A549 (cell line): ENCODE data around the gene PRKCZ.

Experiments
- CEBPB ChIP-seq, 2 experiments: fragments of >200 bp in 1 of 2; sonication (Bioruptor Twin) in 1 of 2; formaldehyde crosslinking in 1 of 2; IDR thresholded peaks; 2 replicates each; pipeline ENCODE4 v1.6.1; 2012 to 2016
- CHD2 ChIP-seq: fragments of 150-350 bp; IDR thresholded peaks from 2 replicates; pipeline ENCODE4 v1.6.1; 2014; ENCODE audit warnings: low read length; ENCODE audit not compliant: partially characterized antibody
- EP300 ChIP-seq, 2 experiments: fragments of >200 bp; sonication (Bioruptor Twin); formaldehyde crosslinking; IDR thresholded peaks; 2 replicates in 1 of 2; 3 replicates in 1 of 2; pipeline ENCODE4 v1.6.1; 2016 to 2017
- HOXA7 ChIP-seq: fragments of 250-450 bp; sonication (Bioruptor Pico); IDR thresholded peaks from 2 replicates; pipeline ENCODE4 v1.5.0; 2020; ENCODE audit warnings: mild to moderate bottlenecking, moderate library complexity
- POLR2A ChIP-seq: IDR thresholded peaks from 2 replicates; pipeline ENCODE4 v1.6.1; 2012; ENCODE audit warnings: mild to moderate bottlenecking, low read length
- TF ChIP-seq, protein P1 (sequence below): fragments of >200 bp; sonication (Bioruptor Twin); formaldehyde crosslinking; IDR thresholded peaks from 3 replicates; pipeline ENCODE4 v1.5.1; 2016
- TF ChIP-seq, protein P2 (sequence below): fragments of 450-650 bp; IDR thresholded peaks from 2 replicates; pipeline ENCODE4 v1.6.1; 2014; ENCODE audit warnings: antibody characterized with exemption

- TF ChIP-seq, protein P1, sequence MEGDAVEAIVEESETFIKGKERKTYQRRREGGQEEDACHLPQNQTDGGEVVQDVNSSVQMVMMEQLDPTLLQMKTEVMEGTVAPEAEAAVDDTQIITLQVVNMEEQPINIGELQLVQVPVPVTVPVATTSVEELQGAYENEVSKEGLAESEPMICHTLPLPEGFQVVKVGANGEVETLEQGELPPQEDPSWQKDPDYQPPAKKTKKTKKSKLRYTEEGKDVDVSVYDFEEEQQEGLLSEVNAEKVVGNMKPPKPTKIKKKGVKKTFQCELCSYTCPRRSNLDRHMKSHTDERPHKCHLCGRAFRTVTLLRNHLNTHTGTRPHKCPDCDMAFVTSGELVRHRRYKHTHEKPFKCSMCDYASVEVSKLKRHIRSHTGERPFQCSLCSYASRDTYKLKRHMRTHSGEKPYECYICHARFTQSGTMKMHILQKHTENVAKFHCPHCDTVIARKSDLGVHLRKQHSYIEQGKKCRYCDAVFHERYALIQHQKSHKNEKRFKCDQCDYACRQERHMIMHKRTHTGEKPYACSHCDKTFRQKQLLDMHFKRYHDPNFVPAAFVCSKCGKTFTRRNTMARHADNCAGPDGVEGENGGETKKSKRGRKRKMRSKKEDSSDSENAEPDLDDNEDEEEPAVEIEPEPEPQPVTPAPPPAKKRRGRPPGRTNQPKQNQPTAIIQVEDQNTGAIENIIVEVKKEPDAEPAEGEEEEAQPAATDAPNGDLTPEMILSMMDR, result no peak
- no peak for TF ChIP-seq POLR2A
- TF ChIP-seq CEBPB (IDR thresholded peaks at IDR 0.05), result no peak
- no peak for TF ChIP-seq HOXA7 (CRISPR knock-in tag)
- TF ChIP-seq, protein P2, sequence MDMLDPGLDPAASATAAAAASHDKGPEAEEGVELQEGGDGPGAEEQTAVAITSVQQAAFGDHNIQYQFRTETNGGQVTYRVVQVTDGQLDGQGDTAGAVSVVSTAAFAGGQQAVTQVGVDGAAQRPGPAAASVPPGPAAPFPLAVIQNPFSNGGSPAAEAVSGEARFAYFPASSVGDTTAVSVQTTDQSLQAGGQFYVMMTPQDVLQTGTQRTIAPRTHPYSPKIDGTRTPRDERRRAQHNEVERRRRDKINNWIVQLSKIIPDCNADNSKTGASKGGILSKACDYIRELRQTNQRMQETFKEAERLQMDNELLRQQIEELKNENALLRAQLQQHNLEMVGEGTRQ, result no peak
- no peak for TF ChIP-seq EP300 (IDR thresholded peaks at IDR 0.05)
- TF ChIP-seq CHD2, result no peak
Observed at GRCh38 chr1:2003541-2004131, 46.6 kb upstream of the PRKCZ start, which contains the start of gene CFAP74.
